CD4-positive, alpha-beta T cell (primary cell): ENCODE data around the gene KLHL36. TPM values are rescaled to one million over a fixed set of nuclear protein-coding genes. Genes with fewer than 3 reads are reported as not detected.

Experiments used
- ATAC-seq: fragments of 200-7000 bp; cut with Tn5 transposase; one replicate; pipeline ENCODE4 v1.10.0; 2022; ENCODE audit warnings: mild to moderate bottlenecking; ENCODE audit not compliant: poor library complexity
- CTCF ChIA-PET: fragments of 350-600 bp; sonication (Branson Sonifier 250); formaldehyde crosslinking; loops from one replicate; lab custom pipeline; 2021; ENCODE audit warnings: antibody characterized with exemption, inconsistent platforms; lab: Charles Lee
- POLR2A ChIA-PET: fragments of 350-600 bp; sonication (Branson Sonifier 250); formaldehyde crosslinking; loops from one replicate; lab custom pipeline; 2021; ENCODE audit warnings: antibody characterized with exemption, inconsistent platforms; lab: Charles Lee
- DNase-seq, 14 experiments: peaks; one replicate each; pipeline ENCODE4 v3.0.0-alpha.2; 2013 to 2020; ENCODE audit warnings: mixed read lengths in 2 of 14
- H3K27ac ChIP-seq, 2 donors: one replicate each; pipeline versions ENCODE4 v1.5.1 to v1.7.0; 2013; ENCODE audit warnings: low read length in 2 of 2, low read depth in 1 of 2, mild to moderate bottlenecking in 1 of 2
- H3K27me3 ChIP-seq, 2 experiments: 1 replicate in 1 of 2; 2 replicates in 1 of 2; pipeline versions ENCODE4 v1.6.1 to v1.7.0; 2013; ENCODE audit warnings: low read length in 2 of 2, control low read depth in 1 of 2, mild to moderate bottlenecking in 1 of 2, moderate library complexity in 1 of 2; ENCODE audit not compliant: insufficient read depth in 2 of 2, control insufficient read depth in 1 of 2
- H3K36me3 ChIP-seq: one replicate; pipeline ENCODE4 v1.6.1; 2013; ENCODE audit warnings: low read length, control low read depth; ENCODE audit not compliant: insufficient read depth
- H3K4me1 ChIP-seq: one replicate; pipeline ENCODE4 v1.6.1; 2013; ENCODE audit warnings: low read length, control low read depth; ENCODE audit not compliant: insufficient read depth
- H3K4me3 ChIP-seq: one replicate; pipeline ENCODE4 v1.5.1; 2013; ENCODE audit warnings: mild to moderate bottlenecking, low read length, moderate library complexity
- H3K9me3 ChIP-seq, 2 experiments: 1 replicate in 1 of 2; 2 replicates in 1 of 2; pipeline versions ENCODE4 v1.6.1 to v1.7.0; 2013; ENCODE audit warnings: low read length in 2 of 2, mild to moderate bottlenecking in 2 of 2, control low read depth in 1 of 2, moderate library complexity in 1 of 2; ENCODE audit not compliant: control insufficient read depth in 1 of 2, insufficient read depth in 1 of 2
- H3K27ac Mint-ChIP-seq: one replicate; pipeline ENCODE4 v1.8.0; 2020; ENCODE audit warnings: mixed read lengths
- H3K27me3 Mint-ChIP-seq: one replicate; pipeline ENCODE4 v1.8.0; 2021; ENCODE audit warnings: mixed read lengths
- H3K36me3 Mint-ChIP-seq: one replicate; pipeline ENCODE4 v1.8.0; 2021; ENCODE audit warnings: low read depth, mixed read lengths
- H3K4me1 Mint-ChIP-seq: one replicate; pipeline ENCODE4 v1.8.0; 2021; ENCODE audit warnings: low read depth, mixed read lengths
- H3K4me3 Mint-ChIP-seq: one replicate; pipeline ENCODE4 v1.8.0; 2020; ENCODE audit warnings: mild to moderate bottlenecking, mixed read lengths
- H3K9me3 Mint-ChIP-seq: one replicate; pipeline ENCODE4 v1.8.0; 2020; ENCODE audit warnings: mixed read lengths
- CTCF ChIP-seq: fragments of 200-600 bp; IDR thresholded peaks from one replicate; pipeline ENCODE4 v1.8.0; 2022; ENCODE audit warnings: antibody characterized with exemption, mild to moderate bottlenecking
- intact Hi-C, 2 experiments: fragments of 100-400 bp; cut with DNase I in 1 of 2; cut with micrococcal nuclease in 1 of 2; formaldehyde crosslinking; loops; one replicate each; pipeline versions ENCODE4 v1.15.1 to v1.9.0; 2023 to 2025; cut with DNase I, micrococcal nuclease
- total RNA-seq, 174 experiments: library from RNA in 2 of 174; stranded (reverse) in 2 of 174; gene quantifications; one replicate each; pipeline ENCODE4 v1.2.3 and lab custom pipeline; 2021 to 2026

KLHL36 gene
- total RNA-seq, 2 experiments from 2014 or later, result 76.6 to 78.6 TPM

GRCh38 chr16:84660973-84661372 lies 12.7 kb downstream of the KLHL36 start:
- peaks cover 0 to 5% of the 10 kb centered on the region in 2 experiments for H3K9me3 ChIP-seq
- H3K27ac ChIP-seq, result no peak overlapping the region
- no peak overlapping the region for H3K4me3 ChIP-seq
- Mint-ChIP-seq H3K36me3 (peaks cover 93% of the 10 kb centered on the region), H3K9me3 (no peaks in the 10 kb centered on the region), H3K27me3 (no peaks in the 10 kb centered on the region), H3K4me1 (peaks cover 22% of the 10 kb centered on the region), H3K27ac (no peak overlapping the region), H3K4me3 (no peak overlapping the region)
- no peak for TF ChIP-seq CTCF
- no peaks in the 10 kb centered on the region for H3K27me3 ChIP-seq
- CTCF ChIA-PET, result no interaction called here
- peaks cover 89% of the 10 kb centered on the region for H3K36me3 ChIP-seq
- no peak for DNase-seq
- POLR2A ChIA-PET, result no interaction called here
- intact Hi-C loops, result no loop called here
- no peak for ATAC-seq
- peaks cover 29% of the 10 kb centered on the region for H3K4me1 ChIP-seq

GRCh38 chr16:84661418-84662060 lies 13.2 kb downstream of the KLHL36 start:
- Histone ChIP-seq H3K9me3 (peaks cover 0 to 5% of the 10 kb centered on the region in 2 experiments), H3K4me3 (no peak overlapping the region), H3K36me3 (peaks cover 95% of the 10 kb centered on the region), H3K27me3 (no peaks in the 10 kb centered on the region), H3K27ac (no peak overlapping the region), H3K4me1 (peaks cover 24% of the 10 kb centered on the region)
- no peak for TF ChIP-seq CTCF
- Mint-ChIP-seq H3K9me3 (no peaks in the 10 kb centered on the region), H3K27ac (no peak overlapping the region), H3K27me3 (no peaks in the 10 kb centered on the region), H3K36me3 (peaks cover 95% of the 10 kb centered on the region), H3K4me1 (peaks cover 17% of the 10 kb centered on the region), H3K4me3 (no peak overlapping the region)
- CTCF ChIA-PET, result no interaction called here
- ATAC-seq (no peak), DNase-seq (no peak)
- POLR2A ChIA-PET, result no interaction called here
- intact Hi-C loops, result no loop called here

GRCh38 chr16:84662471-84662870 lies 14.2 kb downstream of the KLHL36 start:
- CTCF ChIA-PET, result interaction anchor here (1.7 to 1.8 kb wide), 2 partner anchors 10 to 63 kb away, joined by 4 read pairs; no protein-coding TSS in a partner anchor
- Histone ChIP-seq H3K36me3 (peaks cover 87% of the 10 kb centered on the region), H3K27ac (no peak overlapping the region), H3K4me3 (no peak overlapping the region), H3K9me3 (no peaks in the 10 kb centered on the region), H3K27me3 (no peaks in the 10 kb centered on the region), H3K4me1 (peaks cover 15% of the 10 kb centered on the region)
- intact Hi-C loops, result no loop called here
- ATAC-seq, result no peak
- Mint-ChIP-seq H3K27ac (no peak overlapping the region), H3K36me3 (peaks cover 93% of the 10 kb centered on the region), H3K4me3 (no peak overlapping the region), H3K4me1 (peaks cover 12% of the 10 kb centered on the region), H3K27me3 (no peaks in the 10 kb centered on the region), H3K9me3 (no peaks in the 10 kb centered on the region)
- POLR2A ChIA-PET, result interaction anchor here (0.7 to 3.4 kb wide), 3 partner anchors 14 to 91 kb away, joined by 3 to 11 read pairs (median 3); partner anchors contain the start of gene KLHL36
- no peak for TF ChIP-seq CTCF
- no peak for DNase-seq
